HCT116 (cell line): Measurements from ENCODE around the gene KLRG1. TPM values are rescaled to one million over a fixed set of nuclear protein-coding genes. Genes with fewer than 3 reads are reported as not detected.

Experiments used
- ATAC-seq: fragments of 200-7000 bp; cut with Tn5 transposase; 2 replicates; pipeline ENCODE4 v1.9.1; 2020; ENCODE audit warnings: mild to moderate bottlenecking, moderate library complexity
- BruUV-seq: library from RNA; stranded (reverse); fragments of 400-500 nt; replicated peaks from 2 replicates; lab custom pipeline; 2021; lab: Mats Ljungman, UMichigan
- CTCF ChIA-PET: fragments of 300-600 bp; sonication (Branson Sonifier 250); formaldehyde crosslinking; loops from one replicate; lab custom pipeline; 2021; ENCODE audit warnings: antibody characterized with exemption; lab: Charles Lee
- POLR2A ChIA-PET: fragments of 300-600, 350-600 bp; sonication (Branson Sonifier 250); formaldehyde crosslinking; loops from one replicate; lab custom pipeline; 2021; ENCODE audit warnings: antibody characterized with exemption; lab: Charles Lee
- RAD21 ChIA-PET, 2 experiments: fragments of 300-600 bp; sonication (Branson Sonifier 250); formaldehyde crosslinking; loops; one replicate each; lab custom pipeline; 2023; ENCODE audit warnings: low total read pairs in 2 of 2; ENCODE audit not compliant: uncharacterized antibody in 2 of 2, unreplicated experiment in 2 of 2, low non-redundant PET in 1 of 2; lab: Charles Lee
- DNase-seq: peaks from one replicate; pipeline ENCODE4 v3.0.0-alpha.2; 2010; ENCODE audit warnings: low read depth, low spot score
- H2AFZ ChIP-seq: fragments of 200-600 bp; shearing (Covaris generic), sonication (generic); 2 replicates; pipeline ENCODE4 v1.6.1; 2017; ENCODE audit warnings: low read depth, mixed run types, mixed read lengths, antibody characterized with exemption, low read length; ENCODE audit not compliant: poor library complexity, severe bottlenecking
- H3K27ac ChIP-seq: 2 replicates; pipeline ENCODE4 v1.5.1; 2012; ENCODE audit warnings: low read depth, low read length
- H3K27me3 ChIP-seq: fragments of 200-600 bp; sonication (generic); 2 replicates; pipeline ENCODE4 v1.6.1; 2016; ENCODE audit warnings: mixed run types, low read length, mixed read lengths; ENCODE audit not compliant: insufficient read depth
- H3K36me3 ChIP-seq, 2 experiments: fragments of 200-500 bp in 1 of 2; fragments of 200-600 bp in 1 of 2; sonication (Bioruptor generic) in 1 of 2; sonication (generic) in 1 of 2; 2 replicates each; pipeline versions ENCODE4 v1.5.1 to v1.6.1; 2014 to 2016; ENCODE audit warnings: low read length in 2 of 2, inconsistent platforms in 1 of 2, mixed read lengths in 1 of 2, mixed run types in 1 of 2; ENCODE audit not compliant: insufficient read depth in 2 of 2, control insufficient read depth in 1 of 2
- H3K4me1 ChIP-seq, 2 experiments: fragments of 200-600 bp in 1 of 2; sonication (generic) in 1 of 2; 2 replicates each; pipeline versions ENCODE4 v1.5.1 to v1.6.1; 2012 to 2017; ENCODE audit warnings: low read length in 2 of 2, inconsistent platforms in 1 of 2, mild to moderate bottlenecking in 1 of 2, mixed read lengths in 1 of 2, mixed run types in 1 of 2, moderate library complexity in 1 of 2; ENCODE audit not compliant: insufficient read depth in 2 of 2, control insufficient read depth in 1 of 2
- H3K4me2 ChIP-seq: fragments of 200-600 bp; sonication (generic); 2 replicates; pipeline ENCODE4 v1.6.1; 2017; ENCODE audit warnings: mixed run types, low read length, mixed read lengths
- H3K4me3 ChIP-seq, 2 experiments: fragments of 200-600 bp in 1 of 2; sonication (generic) in 1 of 2; replicated peaks in 1 of 2; 2 replicates each; pipeline ENCODE4 v1.5.1; 2011 to 2016; ENCODE audit warnings: low read length in 2 of 2, control low read depth in 1 of 2, low read depth in 1 of 2, mild to moderate bottlenecking in 1 of 2, mixed read lengths in 1 of 2, mixed run types in 1 of 2
- H3K79me2 ChIP-seq: fragments of 200-600 bp; sonication (generic); 2 replicates; pipeline ENCODE4 v1.6.1; 2017; ENCODE audit warnings: mild to moderate bottlenecking, mixed run types, low read length, moderate library complexity, mixed read lengths; ENCODE audit not compliant: insufficient read depth
- H3K9ac ChIP-seq: fragments of 200-600 bp; sonication (generic); 2 replicates; pipeline ENCODE4 v1.6.1; 2016; ENCODE audit warnings: low read length, mixed read lengths
- H3K9me2 ChIP-seq: fragments of 200-600 bp; sonication (generic), shearing (Covaris generic); 2 replicates; pipeline ENCODE4 v1.6.1; 2017; ENCODE audit warnings: mixed run types, mild to moderate bottlenecking, moderate library complexity; ENCODE audit not compliant: insufficient read depth
- H3K9me3 ChIP-seq, 2 experiments: fragments of 200-500 bp in 1 of 2; fragments of 200-600 bp in 1 of 2; sonication (Bioruptor generic) in 1 of 2; sonication (generic) in 1 of 2; 2 replicates each; pipeline ENCODE4 v1.6.1; 2014 to 2017; ENCODE audit warnings: low read length in 2 of 2, mixed read lengths in 2 of 2, inconsistent platforms in 1 of 2, low read depth in 1 of 2, mild to moderate bottlenecking in 1 of 2, mixed run types in 1 of 2, moderate library complexity in 1 of 2; ENCODE audit not compliant: control insufficient read depth in 1 of 2, insufficient read depth in 1 of 2
- H4K20me1 ChIP-seq: fragments of 200-600 bp; sonication (generic), shearing (Covaris generic); 2 replicates; pipeline ENCODE4 v1.6.1; 2017; ENCODE audit warnings: mixed run types, mild to moderate bottlenecking, moderate library complexity; ENCODE audit not compliant: insufficient read depth
- ATF3 ChIP-seq: IDR thresholded peaks from 2 replicates; pipeline ENCODE4 v1.6.1; 2012
- POLR2AphosphoS5 ChIP-seq: IDR thresholded peaks from 2 replicates; pipeline ENCODE4 v1.6.1; 2011; ENCODE audit warnings: mild to moderate bottlenecking, low read depth, low read length, moderate library complexity
- SP1 ChIP-seq: IDR thresholded peaks from 2 replicates; pipeline ENCODE4 v1.6.1; 2012; ENCODE audit warnings: low read depth
- YY1 ChIP-seq: IDR thresholded peaks from 2 replicates; pipeline ENCODE4 v1.6.1; 2011; ENCODE audit warnings: low read length, low read depth, moderate library complexity, mild to moderate bottlenecking; ENCODE audit not compliant: insufficient replicate concordance; ENCODE audit errors: extremely low read depth
- ZNF274 ChIP-seq: fragments of 200-500 bp; sonication (Bioruptor generic); IDR thresholded peaks from 2 replicates; pipeline ENCODE4 v1.6.1; 2014; ENCODE audit warnings: mild to moderate bottlenecking, low read depth, low read length, inconsistent platforms
- intact Hi-C: fragments of 100-400 bp; cut with micrococcal nuclease; formaldehyde crosslinking; loops from 2 replicates; pipeline ENCODE4 v1.10.0; 2022
- total RNA-seq: library from RNA; stranded (reverse); gene quantifications from one replicate; pipeline ENCODE4 v1.2.1, GENCODE V29; 2021; ENCODE audit not compliant: unreplicated experiment
- TF ChIP-seq, protein P1 (sequence below), 3 experiments: fragments of 200-600 bp in 1 of 3; sonication (generic) in 1 of 3; IDR thresholded peaks in 2 of 3; conservative IDR thresholded peaks in 1 of 3; 2 replicates each; pipeline ENCODE4 v1.5.1; 2012 to 2017; ENCODE audit warnings: low read depth in 2 of 3, low read length in 2 of 3, antibody characterized with exemption in 1 of 3, borderline replicate concordance in 1 of 3, control low read depth in 1 of 3, mild to moderate bottlenecking in 1 of 3, mixed read lengths in 1 of 3, mixed run types in 1 of 3, moderate library complexity in 1 of 3; ENCODE audit not compliant: insufficient read depth in 1 of 3
- TF ChIP-seq, protein P2 (sequence below): IDR thresholded peaks from 2 replicates; pipeline ENCODE4 v1.6.1; 2012

The KLRG1 gene
- total RNA-seq, 1 experiment from 2014 or later: 1.5 TPM

DNA sequence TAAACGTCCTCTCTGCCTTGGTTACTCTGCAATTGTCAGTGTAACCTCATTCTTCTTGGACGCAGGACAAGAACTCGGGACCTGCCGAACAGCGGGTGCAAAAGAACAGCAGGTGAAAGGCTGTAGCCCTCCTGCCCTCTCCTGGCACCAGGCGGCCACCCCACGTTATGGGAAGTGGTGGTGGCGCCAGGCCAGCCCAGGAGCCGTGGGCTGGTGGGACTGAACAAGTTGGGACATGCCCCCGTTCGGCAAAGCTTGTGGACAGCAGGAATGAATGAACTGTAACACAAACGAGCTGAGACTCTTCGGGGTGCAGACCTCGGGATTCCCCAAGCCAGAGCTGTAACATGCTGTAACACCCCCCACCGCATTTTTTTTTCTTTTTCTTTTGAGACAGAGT, 33.3 kb upstream of the KLRG1 start:
- H3K4me1 ChIP-seq: peaks cover 0 to under 1% of the 10 kb centered on the region in 2 experiments; a peak in 1 of 4 replicates
- no peak for ATAC-seq
- no peaks in the 10 kb centered on the region for H3K9me2 ChIP-seq
- POLR2A ChIA-PET: no interaction called here
- CTCF ChIA-PET: no interaction called here
- TF ChIP-seq YY1 (no peak), SP1 (no peak), ZNF274 (no peak), POLR2AphosphoS5 (no peak), ATF3 (no peak)
- TF ChIP-seq, protein P1, sequence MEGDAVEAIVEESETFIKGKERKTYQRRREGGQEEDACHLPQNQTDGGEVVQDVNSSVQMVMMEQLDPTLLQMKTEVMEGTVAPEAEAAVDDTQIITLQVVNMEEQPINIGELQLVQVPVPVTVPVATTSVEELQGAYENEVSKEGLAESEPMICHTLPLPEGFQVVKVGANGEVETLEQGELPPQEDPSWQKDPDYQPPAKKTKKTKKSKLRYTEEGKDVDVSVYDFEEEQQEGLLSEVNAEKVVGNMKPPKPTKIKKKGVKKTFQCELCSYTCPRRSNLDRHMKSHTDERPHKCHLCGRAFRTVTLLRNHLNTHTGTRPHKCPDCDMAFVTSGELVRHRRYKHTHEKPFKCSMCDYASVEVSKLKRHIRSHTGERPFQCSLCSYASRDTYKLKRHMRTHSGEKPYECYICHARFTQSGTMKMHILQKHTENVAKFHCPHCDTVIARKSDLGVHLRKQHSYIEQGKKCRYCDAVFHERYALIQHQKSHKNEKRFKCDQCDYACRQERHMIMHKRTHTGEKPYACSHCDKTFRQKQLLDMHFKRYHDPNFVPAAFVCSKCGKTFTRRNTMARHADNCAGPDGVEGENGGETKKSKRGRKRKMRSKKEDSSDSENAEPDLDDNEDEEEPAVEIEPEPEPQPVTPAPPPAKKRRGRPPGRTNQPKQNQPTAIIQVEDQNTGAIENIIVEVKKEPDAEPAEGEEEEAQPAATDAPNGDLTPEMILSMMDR (IDR thresholded peaks at IDR 0.05 in 2 of 3, conservative IDR thresholded peaks at IDR 0.05 in 1 of 3; ENCODE audit: borderline replicate concordance in 1 of 3, insufficient read depth in 1 of 3, low read depth in 2 of 3, low read length in 2 of 3): no peak
- TF ChIP-seq, protein P2, sequence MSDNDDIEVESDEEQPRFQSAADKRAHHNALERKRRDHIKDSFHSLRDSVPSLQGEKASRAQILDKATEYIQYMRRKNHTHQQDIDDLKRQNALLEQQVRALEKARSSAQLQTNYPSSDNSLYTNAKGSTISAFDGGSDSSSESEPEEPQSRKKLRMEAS: no peak
- 0 out of 2 replicates have a peak, but pooled peaks cover 3% of the 10 kb centered on the region for H3K79me2 ChIP-seq
- H3K4me3 ChIP-seq: no peak overlapping the region
- H3K36me3 ChIP-seq: 0 out of 4 replicates have a peak, but pooled peaks cover 0 to 4% of the 10 kb centered on the region in 2 experiments
- H3K9ac ChIP-seq: no peak overlapping the region
- H3K9me3 ChIP-seq: peaks cover 3 to 5% of the 10 kb centered on the region in 2 experiments; a peak in 2 of 4 replicates
- H2AFZ ChIP-seq: no peak overlapping the region
- no peaks in the 10 kb centered on the region for H4K20me1 ChIP-seq
- intact Hi-C loops: no loop called here
- no peak overlapping the region for H3K27ac ChIP-seq
- H3K27me3 ChIP-seq: no peaks in the 10 kb centered on the region
- DNase-seq: no peak
- no TSS peak for BruUV-seq
- RAD21 ChIA-PET: no interaction called here
- H3K4me2 ChIP-seq: no peak overlapping the region
